PC-9 (cell line): ENCODE results near the gene WBP1L.

ENCODE experiments used
- EZH2 ChIP-seq: fragments of 200-600 bp; sonication (generic); IDR thresholded peaks from 2 replicates; pipeline ENCODE4 v1.8.0; 2017; ENCODE audit warnings: antibody characterized with exemption, low read depth
- TF ChIP-seq, protein P1 (sequence below): fragments of 200-600 bp; sonication (generic); conservative IDR thresholded peaks from 2 replicates; pipeline ENCODE4 v1.6.1; 2017; ENCODE audit warnings: mixed run types, antibody characterized with exemption, mild to moderate bottlenecking, moderate library complexity

DNA sequence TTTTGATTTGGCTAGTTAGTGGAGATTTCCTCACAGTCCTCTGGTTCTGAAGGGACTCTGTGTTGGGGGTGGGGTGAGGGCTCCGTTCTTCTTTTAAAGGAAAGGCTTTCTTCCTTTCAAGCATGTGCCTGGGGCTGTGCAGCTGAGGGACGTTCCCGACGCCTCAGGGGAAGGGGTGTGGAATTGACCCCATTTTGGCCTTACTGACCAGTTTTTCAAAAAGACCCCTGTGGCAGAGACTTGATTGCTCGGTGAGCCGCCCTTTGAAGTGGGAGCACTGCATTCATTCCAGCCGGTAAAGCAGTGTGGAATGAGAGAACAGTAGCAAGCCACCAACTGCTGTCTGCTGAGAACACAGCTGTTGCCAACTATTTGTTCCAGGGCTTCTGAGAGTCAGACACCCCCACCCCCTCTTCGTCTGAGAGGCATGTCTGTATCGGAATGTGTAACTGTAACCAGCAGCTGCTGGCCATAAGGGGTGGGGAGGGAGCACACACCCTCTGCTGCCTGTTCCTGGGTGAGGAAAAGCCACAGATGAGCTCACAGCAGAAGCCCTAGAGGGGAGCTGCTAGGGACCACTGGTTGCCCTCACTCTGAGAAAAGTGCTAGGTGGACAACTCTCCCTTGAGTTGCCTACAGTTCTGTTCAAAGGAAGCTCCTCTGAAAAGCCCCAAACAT, 33.2 kb downstream of the WBP1L start:
- TF ChIP-seq, protein P1, sequence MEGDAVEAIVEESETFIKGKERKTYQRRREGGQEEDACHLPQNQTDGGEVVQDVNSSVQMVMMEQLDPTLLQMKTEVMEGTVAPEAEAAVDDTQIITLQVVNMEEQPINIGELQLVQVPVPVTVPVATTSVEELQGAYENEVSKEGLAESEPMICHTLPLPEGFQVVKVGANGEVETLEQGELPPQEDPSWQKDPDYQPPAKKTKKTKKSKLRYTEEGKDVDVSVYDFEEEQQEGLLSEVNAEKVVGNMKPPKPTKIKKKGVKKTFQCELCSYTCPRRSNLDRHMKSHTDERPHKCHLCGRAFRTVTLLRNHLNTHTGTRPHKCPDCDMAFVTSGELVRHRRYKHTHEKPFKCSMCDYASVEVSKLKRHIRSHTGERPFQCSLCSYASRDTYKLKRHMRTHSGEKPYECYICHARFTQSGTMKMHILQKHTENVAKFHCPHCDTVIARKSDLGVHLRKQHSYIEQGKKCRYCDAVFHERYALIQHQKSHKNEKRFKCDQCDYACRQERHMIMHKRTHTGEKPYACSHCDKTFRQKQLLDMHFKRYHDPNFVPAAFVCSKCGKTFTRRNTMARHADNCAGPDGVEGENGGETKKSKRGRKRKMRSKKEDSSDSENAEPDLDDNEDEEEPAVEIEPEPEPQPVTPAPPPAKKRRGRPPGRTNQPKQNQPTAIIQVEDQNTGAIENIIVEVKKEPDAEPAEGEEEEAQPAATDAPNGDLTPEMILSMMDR = no peak
- TF ChIP-seq EZH2 = no peak
